GM19023 (cell line): ENCODE data around the gene AFMID.
"Not testable (repeated sequence)": the region's sequence is repeated elsewhere in the genome, so short reads cannot be mapped to it uniquely, and the experiment has no call there.

Experiments
- ATAC-seq: cut with Tn5 transposase; IDR thresholded peaks from one replicate; pipeline ENCODE4 v1.9.1; 2021; ENCODE audit warnings: mild to moderate bottlenecking, moderate library complexity; ENCODE audit not compliant: unreplicated experiment

Gene AFMID, protein sequence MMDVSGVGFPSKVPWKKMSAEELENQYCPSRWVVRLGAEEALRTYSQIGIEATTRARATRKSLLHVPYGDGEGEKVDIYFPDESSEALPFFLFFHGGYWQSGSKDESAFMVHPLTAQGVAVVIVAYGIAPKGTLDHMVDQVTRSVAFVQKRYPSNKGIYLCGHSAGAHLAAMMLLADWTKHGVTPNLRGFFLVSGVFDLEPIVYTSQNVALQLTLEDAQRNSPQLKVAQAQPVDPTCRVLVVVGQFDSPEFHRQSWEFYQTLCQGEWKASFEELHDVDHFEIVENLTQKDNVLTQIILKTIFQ

DNA sequence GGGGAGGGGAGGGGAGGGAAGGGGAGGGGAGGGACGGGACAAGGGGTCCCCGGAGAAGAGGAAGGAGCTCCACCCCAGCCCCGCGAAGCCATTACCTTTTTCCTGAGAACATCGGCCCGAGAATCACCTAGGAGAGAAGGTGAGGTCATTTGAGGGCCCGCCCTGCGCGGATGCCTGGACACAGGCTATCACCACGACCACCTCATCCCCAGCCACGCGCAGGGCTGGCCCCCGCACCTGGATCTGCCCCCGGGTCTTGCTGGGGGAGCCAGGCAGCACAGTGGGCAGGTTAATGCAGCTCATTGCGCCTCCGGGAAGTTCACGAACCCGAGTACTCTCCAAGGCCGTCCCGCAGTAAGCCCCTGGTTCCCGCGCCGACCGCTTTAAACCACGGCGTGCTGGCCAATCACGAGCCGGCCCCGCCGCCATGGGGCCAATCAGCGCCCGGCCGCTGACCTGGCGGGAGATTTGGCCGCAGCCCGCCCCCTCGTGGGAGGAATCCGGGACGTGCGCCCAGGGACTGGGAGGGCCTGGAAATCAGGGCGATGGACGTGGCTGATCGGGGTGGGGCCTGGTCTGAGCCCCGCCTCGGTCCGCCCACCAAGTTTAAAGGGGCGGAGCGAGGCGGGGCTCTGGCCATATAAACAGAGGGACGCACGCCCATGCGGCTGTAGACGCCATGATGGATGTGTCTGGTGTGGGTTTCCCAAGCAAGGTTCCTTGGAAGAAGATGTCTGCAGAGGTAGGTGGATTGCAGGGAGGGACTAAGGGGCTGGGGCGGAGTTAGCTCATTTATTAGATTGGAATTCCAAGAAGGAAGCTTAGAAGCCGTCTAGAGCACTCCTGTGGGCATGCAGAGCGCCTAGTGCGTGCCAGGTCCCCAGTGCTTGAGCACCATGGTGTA lies at the start of gene AFMID, which contains the start of gene TK1:
Gene AFMID (plus strand): TSS at position 671 of the 904 bp plus-strand sequence. CDS start 9 bp downstream, at position 680.
Gene TK1 (minus strand): TSS at position 361 of the 904 bp plus-strand sequence. CDS start 58 bp downstream, at position 303.
- ATAC-seq = peak; percentile 93

DNA sequence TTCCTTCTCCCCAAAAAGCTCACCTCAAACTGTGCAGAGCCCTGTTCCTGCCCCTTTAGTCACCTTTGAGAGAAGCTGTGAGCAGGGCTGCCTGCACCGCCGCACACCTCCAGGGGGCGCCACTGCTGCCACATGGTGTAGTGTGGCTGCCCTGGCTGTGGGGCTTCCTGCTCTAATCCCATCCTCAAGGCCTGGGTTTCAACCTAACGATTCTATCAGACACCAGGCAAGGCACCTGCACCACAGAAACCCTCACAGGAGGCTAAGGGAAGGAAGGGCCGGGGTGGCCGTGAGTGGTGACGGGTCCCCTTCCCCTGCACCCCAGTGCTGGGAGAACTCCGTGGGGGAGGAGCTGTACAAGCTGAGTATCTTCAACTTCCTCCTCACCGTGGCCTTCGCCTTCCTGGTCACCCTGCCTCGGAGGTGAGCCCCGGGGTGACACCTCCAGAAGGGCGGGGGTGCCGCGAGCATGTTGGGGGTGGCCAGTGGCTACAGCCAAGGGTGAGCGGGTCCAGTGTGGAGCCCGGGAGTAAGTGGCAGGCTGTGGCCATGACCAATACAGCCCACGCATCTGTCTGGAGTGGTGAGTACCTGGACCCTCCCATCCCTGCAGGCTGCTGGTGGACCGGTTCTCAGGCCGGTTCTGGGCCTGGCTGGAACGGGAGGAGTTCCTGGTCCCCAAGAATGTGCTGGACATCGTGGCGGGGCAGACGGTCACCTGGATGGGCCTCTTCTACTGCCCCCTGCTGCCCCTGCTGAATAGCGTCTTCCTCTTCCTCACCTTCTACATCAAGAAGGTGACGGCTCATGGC lies 49.6 kb upstream of the AFMID start:
- ATAC-seq = no peak

DNA sequence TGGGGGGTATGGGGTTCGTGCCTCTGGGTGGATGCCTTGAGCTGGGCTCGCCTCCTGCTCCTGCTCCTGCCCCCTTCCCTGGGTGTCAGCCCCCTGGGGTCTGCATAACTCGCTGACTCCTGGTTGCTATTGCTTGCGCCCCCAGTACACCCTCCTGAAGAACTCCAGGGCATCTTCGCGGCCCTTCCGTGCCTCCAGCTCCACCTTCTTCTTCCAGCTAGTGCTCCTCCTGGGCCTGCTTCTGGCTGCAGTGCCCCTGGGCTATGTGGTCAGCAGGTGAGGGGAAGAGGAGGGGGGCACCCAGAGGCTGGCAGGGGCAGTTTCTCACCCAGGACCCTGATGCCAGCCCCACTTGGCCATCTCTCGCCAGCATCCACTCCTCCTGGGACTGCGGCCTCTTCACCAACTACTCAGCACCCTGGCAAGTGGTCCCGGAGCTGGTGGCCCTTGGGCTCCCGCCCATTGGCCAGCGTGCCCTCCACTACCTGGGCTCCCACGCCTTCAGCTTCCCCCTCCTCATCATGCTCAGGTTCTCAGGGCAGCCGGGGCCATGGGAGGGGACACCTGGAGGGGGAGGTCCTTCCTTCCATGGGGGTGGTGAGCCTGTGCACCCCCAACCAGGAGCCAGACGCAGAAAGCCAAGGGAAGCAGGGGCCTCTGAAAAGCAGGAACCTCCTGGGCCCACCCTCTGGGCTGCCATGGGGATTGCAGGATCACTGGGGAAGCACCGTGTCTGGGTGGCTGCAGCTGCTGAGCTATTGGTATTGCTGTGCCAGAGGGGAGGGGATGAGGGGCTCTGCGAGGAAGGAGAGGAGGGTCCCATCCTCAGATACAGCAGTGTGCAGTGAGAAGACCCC lies 48.7 kb upstream of the AFMID start:
- ATAC-seq = no peak

DNA sequence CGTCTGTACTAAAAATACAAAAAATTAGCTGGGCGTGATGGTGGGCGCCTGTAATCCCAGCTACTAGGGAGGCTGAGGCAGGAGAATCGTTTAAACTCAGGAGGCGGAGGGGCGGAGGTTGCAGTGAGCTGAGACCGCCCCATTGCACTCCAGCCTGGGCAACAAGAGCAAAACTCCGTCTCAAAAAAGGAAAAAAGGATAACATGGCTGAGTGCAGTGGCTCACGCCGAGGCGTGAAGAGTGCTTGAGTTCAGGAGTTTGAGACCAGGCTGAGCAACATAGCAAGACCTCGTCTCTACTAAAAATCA lies 47.3 kb upstream of the AFMID start:
- not testable (repeated sequence) for ATAC-seq

DNA sequence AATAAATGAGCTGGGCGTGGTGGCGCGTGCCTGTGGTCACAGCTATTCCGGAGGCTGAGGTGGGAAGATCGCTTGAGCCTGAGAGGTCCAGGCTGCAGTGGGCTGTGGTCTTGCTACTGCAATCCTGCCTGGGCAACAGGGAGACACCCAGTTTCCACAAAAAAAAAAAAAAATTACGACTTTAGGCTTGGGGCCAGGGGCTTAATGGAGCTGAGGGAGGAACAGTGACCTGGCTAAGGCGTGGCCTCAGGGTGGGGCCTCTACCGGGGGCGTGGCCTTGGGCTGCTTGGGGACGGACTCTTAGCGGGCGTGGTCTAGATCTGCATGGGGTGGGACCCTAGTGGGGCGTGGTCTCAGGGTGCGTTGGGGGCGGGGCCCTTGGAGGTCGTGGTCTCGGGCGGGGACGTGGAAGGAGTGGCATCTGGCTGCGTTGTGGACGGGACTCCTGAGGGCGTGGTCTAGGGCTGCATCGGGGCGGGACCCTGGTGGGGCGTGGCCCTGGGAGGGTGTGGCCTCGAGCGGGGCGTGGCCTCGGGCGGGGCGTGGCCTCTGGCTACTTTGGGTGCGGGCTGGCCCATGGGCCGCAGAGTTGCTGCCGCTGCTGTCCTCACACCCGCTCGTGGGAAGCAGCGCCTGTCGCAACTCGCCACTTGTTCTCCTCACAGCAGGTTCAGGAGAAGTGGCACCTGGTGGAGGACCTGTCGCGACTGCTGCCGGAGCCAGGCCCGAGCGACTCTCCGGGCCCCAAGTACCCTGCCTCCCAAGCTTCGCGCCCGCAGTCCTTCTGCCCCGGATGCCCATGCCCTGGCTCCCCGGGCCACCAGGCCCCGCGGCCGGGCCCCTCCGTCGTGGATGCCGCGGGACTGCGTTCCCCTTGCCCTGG lies 46.8 kb upstream of the AFMID start:
- ATAC-seq = peak; percentile 75

DNA sequence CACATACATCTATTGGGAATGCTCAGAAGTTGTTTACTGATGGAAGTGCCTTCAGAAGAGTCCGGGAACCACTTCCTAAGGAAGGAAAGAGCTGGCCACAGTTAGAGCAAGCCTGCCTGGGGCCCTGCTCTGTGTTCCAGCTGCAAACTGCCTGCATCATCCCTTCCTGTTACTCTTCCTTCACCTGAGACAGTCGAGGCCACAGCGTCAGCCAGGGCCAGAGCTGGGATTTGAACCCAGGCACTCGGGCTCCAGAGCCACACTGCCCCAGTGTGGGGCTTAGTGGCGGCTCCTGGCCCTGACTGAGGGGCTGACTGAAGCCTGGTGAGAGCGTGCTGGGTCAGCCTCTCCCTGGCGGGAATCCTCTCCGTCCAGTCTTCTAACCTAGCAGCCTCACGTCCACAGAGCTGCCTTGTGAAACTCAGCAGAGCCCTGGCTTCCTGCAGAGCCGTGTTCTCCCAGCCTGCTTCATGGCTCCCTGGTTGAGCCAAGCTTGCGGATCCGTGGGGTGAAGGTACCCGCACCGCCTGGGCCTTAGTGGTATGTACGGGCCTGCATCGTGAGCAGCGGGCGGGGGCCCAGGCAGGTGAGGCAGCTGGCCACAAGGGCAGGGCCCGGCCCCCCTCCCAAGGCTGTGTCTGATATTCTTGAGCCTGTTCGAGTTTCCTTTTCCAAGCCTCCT lies 45.6 kb upstream of the AFMID start:
- ATAC-seq = no peak

DNA sequence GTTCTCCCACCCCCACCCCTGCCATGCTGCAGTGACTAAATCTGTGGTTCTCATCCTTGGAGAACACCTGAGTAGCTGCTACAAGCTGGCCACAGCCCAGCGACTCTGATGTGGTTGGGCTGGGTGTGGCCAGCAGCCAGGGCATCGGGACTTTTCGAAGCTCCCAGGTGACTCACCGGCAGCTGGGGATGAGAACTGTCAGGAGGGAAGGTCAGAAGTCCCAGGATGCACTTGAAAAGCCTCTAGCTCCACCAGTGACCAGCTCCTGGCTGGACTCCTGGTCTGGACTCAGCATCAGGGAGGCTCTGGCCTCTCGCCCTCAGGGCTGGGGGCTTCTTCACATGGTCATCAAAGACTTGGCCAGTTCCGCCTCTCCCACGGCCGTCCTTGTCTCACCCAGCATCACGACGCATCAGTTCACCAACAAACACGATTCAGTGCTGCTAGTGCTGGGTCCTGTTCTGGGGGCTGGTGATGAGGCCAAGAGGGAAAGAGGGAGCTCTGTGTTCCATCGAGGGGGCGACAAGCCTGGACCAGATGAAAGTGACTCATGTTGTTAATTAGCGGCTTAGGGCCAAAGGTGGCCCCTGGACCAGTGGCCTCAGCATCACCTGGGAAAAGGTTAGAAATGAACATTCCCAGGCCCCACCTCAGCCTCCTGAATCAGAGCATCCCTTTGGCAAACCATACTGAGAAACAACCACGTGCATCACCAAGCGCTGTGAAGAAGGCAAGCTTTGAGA lies 44.9 kb upstream of the AFMID start:
- no peak for ATAC-seq

DNA sequence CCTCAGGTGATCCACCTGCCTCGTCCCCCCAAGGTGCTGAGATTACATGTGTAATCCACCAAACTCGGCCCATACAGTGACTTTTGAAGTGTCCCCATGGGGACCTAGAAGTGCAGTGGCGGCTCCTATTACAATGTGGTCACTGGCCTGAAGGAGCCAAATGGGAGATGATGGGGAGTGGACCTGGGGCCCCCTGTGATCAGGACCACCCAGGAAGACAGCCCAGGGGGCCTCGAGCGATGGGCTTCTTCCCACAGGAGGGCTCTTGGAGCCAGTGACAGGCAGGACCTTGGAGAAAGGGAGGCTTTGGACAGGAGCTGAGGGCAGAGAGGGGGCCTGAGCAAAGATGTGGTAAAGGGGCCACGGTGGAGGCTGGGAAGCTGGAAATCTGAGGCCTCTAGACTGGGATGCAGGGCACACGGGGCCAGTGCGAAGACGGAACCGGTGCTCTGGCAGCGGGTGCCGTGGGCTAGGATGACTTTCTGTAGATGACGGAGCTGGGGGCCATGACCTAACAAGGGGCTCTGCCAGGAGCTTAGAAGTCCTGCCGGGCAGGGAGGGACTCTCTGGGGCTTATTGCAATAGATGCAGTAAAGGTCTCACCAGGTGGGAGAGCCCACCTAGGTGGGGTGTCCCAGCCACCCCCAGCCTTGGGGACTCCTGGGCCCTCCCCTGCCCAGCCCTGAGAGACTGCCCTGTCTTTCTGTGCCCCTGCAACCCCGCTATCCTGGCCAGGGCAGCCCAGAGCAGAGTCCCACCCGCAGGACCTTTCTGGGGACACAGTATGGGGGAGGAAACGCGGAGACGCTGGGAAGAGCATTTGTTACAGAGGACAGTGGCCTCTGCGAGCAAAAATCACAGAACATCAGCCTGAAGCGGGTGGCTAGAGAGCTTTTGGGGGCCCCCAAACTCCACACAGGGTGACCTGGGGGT lies 43.7 kb upstream of the AFMID start:
- ATAC-seq = no peak

DNA sequence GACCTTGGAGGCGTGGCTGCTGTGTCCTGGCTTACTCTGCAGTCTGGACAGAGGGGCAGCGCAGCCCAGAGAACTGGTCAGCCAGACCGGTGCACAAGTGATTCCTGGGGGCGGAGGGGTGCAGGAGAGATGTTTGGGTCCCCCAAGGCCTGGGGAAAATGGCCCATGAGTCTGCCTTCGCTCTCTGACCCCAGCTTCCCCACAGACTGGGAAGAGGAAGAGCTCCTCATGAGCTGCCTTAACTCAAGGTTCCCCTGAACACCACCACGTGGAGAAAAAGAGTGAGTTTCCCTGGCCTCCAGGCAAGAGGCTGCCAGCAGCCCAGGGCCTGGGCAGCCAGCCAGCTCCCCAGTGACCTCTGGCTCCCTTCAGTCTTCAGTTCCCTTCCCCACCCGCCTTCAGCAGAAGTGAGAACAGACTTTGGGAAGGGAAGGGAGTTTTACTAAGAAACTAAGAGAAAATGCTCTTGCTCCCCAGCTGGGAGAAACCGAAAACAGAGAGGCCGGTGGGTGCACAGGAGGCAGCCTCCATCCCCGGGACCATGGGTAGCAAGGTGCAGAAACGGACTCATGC lies 42.9 kb upstream of the AFMID start:
- no peak for ATAC-seq

DNA sequence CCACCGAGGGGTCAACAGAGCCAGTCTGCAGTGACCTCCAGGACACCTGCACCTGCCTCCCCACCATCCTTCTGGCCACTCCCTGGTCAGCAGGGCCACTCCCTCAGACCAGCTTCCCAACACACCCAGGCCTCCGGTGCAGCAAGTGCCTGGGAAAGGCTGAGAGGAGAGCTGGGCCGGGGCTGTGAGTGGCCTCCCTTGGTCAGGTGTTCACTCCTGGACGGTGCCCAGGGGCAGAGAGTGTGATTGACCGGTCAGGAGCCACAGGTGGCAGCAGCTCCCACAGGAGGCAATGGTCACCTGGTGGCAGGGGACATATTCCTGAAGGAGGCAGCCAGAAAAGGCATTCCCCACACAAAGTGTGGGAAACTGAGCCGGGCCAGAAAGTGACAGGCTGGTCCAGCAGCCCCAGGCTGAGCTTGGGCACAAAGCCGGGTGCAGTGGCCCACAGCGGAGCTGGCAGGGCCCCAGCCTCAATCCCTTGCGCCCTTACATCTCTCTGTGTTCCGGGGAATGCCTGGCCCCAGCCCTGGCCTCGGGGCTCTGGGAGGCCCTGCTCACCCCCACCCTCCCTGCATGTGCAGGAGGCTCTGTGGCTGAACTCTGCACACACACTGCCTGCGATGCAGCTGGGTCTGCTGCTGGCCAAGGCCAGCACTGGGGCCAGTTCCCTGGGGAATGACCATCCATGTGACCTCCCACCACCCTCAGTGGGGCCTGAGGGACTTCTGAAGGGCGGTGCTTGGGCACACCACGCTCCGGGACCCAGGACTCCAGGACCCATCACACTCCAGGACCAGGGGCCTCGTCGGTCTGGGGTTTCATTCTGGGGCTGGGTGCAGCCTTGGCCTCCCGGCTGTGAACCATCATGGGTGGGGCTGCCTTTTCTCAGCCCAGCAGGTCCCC lies 42.2 kb upstream of the AFMID start:
- no peak for ATAC-seq

DNA sequence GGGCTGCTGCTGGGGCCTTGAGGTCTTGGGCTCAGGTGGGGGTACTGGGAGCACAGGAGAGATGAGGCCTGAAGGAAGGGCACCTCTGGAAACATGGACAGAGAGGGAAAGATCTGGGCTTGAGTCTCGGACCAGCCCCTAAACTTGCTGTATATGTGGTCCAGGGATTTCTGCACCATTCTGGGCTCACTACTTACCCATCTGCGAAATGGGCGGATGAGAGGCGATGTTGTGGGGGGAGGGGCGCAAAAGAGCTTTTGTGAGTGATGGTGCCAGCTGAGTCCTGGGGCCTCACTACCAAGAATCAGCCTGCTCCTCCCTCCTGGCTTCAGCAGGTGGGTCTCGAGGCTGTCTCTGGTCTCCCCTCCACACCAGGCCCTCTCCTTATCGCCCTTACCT lies 40.7 kb upstream of the AFMID start:
- no peak for ATAC-seq

DNA sequence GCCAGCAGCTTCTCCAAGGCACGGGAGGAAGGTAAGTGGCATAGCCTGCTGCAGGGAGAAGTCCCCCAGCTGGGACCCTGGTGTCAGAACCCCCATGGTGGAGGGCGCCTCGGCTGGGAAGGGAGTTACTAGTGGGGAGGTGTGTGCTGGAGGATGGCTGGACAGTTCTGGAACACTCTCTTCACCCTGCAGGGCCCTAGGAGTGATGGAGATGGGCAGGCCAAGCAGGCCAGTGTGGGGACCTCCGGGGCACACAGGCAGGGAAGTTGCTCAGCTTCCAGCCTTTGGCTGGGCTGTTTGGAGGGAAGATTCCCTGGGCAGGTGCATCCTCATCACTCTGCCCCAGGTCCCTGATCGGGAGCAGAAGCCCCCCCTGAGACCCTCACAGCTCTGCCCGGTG lies 40.3 kb upstream of the AFMID start:
- ATAC-seq = no peak

DNA sequence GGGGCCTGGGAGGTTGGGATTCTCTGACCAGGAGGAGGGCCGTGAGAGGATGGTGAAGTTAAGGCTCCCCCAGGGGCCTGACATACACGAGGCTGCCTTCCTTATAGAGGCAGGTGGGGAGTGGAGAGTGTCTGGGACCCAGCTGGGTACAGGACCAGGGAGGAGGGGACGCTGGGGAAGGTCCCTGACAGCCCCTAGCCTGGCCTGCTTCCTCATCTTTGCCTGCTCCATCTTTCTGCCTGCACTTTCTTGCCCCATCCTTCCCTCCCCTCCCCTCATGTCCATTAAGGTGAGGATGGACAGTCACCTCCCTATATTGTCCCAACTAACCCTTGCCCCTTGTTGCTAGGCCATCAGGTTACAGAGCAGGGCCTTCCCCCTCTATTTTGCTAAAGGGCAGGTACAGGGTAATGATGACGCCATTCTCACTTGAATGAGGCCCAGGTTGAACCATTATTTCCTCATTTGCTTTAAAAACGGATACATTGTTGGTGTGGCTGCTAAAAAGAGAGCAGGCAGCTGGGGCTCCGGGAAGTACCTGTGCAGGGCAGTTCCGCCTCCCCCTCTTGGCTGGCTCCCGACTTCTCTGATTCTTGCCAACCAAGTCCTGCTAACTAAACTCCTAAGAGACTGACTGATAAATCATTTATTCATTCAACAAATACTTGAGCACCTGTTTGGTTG lies 39.7 kb upstream of the AFMID start:
- ATAC-seq = no peak

DNA sequence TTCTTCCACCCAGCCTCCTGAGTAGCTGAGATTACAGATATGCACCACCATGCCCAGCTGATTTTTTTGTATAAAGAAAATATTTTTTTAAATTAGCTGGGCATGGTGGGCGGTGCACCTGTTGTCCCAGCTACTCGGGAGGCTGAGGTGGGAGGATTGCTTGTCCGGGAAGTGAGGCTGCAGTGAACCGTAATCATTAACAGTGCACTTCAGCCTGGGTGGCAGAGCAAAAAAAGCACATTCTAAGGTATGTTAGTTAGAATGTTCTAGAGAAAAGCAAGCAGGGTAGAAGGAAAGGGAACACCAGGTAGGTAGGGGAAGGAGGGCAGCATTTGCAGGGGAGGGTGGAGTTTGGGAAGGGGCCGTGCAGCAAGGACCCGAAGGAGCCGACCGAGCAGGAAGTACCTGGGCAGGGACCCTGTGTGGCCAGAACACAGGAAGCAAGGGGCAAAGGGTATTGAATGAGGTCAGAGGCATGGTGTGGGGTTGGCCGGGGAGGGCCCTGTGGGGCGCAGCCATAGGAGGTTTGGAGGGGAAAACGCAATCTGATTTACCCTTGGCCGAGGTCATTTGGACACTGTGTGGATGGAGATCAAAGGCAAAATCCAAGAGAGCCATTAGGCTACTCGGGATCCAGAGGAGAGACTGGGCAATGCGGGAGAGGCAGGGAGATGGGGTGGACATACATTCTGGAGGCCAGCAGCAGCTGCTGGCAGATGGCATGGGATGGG lies 38.7 kb upstream of the AFMID start:
- ATAC-seq = no peak
